K562 (cell line): Measurements from ENCODE around the gene GATA5.

Experiments
- CAMTA2 ChIP-seq: fragments of 250-450 bp; sonication (Bioruptor Pico); conservative IDR thresholded peaks from 2 replicates; pipeline ENCODE4 v1.5.1; 2022
- MTA3 ChIP-seq: fragments of 450-650 bp; formaldehyde crosslinking; IDR thresholded peaks from 2 replicates; pipeline ENCODE4 v1.6.1; 2017; ENCODE audit warnings: mild to moderate bottlenecking, borderline replicate concordance

- TF ChIP-seq CAMTA2 (no peak), MTA3 (no peak)
These were observed 18.0 kb downstream of the GATA5 start for GRCh38 chr20:62457831-62458230.
